Airway epithelial cell (primary cell): Measurements from ENCODE around the gene SH3GLB1. TPM values are rescaled to one million over a fixed set of nuclear protein-coding genes. Genes with fewer than 3 reads are reported as not detected.

ENCODE experiments used
- total RNA-seq: library from RNA; depleted of rRNA; stranded (reverse); fragments of >200 nt; gene quantifications from 2 replicates; pipeline ENCODE4 v1.2.3, GENCODE V29; 2015

SH3GLB1 gene
- 23.3 and 29.1 TPM in 2 replicates for total RNA-seq

DNA sequence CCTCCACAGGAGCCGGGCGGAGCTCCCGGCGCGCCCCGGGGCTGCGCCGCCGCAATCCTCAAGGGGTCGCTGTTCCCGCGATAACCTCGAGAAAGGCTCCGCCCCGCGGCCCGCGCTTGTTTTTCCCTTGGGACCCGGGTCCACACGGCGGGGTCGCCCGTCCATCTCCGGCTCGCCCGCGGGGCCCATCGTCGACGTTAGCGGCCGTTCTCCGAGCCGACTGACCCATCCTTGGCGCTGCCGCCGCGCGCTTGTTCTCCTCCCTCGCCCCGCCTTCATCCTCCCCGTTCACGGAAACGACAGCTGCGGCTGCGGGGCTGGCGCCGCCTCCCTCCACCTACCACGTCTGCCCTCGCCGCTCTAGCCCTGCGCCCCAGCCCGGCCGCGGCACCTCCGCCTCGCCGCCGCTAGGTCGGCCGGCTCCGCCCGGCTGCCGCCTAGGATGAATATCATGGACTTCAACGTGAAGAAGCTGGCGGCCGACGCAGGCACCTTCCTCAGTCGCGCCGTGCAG lies at the start of gene SH3GLB1:
Gene SH3GLB1 (plus strand): TSS at position 119 of the 514 bp plus-strand sequence. CDS start 324 bp downstream, at position 443.

Other genes with a start within 250 kb of the SH3GLB1 start
- 0.14 TPM in 1 of 2 replicates, not detected in the other for gene CLCA1, start 235.6 kb upstream of the SH3GLB1 start, total RNA-seq
- 3.1 and 6.5 TPM in 2 replicates for gene CLCA4, start 157.5 kb upstream of the SH3GLB1 start, total RNA-seq
- gene SELENOF, start 209.6 kb downstream of the SH3GLB1 start, total RNA-seq = 105 and 123 TPM in 2 replicates
- gene HS2ST1, start 210.1 kb downstream of the SH3GLB1 start, total RNA-seq = 8.8 and 12.8 TPM in 2 replicates